Activated CD4-positive, CD25-positive, alpha-beta regulatory T cell treated with anti-CD3 and anti-CD28 coated beads, Interleukin-2, amount 50 U/mL, for 72 hours (primary cell): ENCODE measurements around the gene RFTN1.

ENCODE experiments used
- DNase-seq: peaks from one replicate; pipeline ENCODE4 v3.0.0; 2021

The RFTN1 gene, protein sequence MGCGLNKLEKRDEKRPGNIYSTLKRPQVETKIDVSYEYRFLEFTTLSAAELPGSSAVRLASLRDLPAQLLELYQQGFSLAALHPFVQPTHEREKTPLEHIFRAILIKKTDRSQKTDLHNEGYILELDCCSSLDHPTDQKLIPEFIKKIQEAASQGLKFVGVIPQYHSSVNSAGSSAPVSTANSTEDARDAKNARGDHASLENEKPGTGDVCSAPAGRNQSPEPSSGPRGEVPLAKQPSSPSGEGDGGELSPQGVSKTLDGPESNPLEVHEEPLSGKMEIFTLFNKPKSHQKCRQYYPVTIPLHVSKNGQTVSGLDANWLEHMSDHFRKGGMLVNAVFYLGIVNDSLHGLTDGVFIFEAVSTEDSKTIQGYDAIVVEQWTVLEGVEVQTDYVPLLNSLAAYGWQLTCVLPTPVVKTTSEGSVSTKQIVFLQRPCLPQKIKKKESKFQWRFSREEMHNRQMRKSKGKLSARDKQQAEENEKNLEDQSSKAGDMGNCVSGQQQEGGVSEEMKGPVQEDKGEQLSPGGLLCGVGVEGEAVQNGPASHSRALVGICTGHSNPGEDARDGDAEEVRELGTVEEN

DNA sequence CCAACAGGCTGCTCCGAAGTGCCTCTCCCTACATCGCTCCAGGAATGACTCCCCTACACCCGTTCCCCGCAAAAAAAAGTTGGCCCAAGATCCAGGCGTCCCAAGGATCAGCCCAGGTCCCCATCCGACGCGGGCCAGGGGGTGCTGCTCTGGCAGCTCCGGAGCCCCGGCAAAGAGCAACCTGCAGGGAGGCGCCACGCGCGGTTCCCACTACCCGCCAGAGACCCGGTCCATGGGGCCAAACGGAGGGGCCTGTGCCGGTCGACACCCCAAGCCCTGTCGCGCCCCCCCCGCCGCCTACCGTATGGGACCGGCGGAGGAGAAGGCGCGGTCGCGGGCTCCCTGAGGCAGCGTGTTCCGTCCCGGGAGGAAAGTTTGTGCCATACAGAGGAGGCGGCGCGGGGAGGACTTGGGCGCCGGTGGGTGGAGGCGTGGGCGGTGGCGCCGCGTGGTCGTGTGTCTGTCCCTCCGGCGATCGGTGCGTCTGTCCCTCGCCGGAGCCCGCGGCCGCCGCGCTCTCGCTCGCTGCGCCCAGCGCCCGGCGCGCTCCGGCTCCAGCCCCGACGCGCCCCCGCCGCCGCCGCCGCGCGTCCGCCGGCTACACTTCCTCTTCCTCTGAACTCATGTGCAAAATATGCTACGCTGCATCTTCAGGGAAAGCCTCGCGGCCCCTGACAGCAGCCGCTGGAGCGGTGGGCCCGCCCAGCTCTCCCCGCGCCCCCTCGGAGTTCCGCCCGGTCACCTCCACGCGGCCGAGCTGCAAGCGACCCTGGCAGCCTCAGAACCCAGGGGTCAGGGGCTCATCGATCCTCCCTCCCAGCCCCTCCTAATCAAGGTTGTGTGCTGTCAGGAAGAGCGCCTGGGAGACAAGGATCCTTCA is at the start of gene RFTN1:
Gene RFTN1 (minus strand): TSS at position 559 of the 880 bp plus-strand sequence. CDS start 19,830 bp downstream, outside the sequence.
- peak; percentile 66 for DNase-seq

- DNase-seq = no peak
Measured at GRCh38 chr3:16559653-16560365, 46.3 kb upstream of the RFTN1 start.

GRCh38 chr3:16554126-16554525 is 40.6 kb upstream of the RFTN1 start:
- no peak for DNase-seq

DNA sequence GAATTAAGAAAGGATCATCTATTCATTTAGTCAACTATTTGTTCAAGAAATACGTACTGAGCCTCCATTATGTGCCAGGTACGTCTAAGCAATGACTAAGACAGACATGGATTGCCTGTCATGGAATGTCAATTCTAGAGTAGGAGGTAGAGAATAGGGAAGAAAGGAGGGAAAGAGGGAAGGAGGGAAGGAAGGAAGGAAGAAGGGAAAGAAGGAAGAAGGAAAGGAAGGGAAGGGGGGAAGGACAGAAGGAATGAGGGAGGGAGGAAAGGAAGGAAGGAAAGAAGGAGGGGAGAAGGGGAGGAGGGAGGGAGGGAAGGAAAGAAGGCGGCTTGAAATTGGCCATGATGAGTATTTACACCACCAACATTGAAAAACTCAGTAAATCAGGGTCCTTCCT is 39.3 kb upstream of the RFTN1 start:
- no peak for DNase-seq

GRCh38 chr3:16551342-16551976 is 38.0 kb upstream of the RFTN1 start:
- DNase-seq = no peak

- peak; percentile 59 for DNase-seq
Measured at GRCh38 chr3:16550676-16551341, 37.3 kb upstream of the RFTN1 start.

GRCh38 chr3:16550305-16550675 is 36.8 kb upstream of the RFTN1 start:
- DNase-seq = no peak

DNA sequence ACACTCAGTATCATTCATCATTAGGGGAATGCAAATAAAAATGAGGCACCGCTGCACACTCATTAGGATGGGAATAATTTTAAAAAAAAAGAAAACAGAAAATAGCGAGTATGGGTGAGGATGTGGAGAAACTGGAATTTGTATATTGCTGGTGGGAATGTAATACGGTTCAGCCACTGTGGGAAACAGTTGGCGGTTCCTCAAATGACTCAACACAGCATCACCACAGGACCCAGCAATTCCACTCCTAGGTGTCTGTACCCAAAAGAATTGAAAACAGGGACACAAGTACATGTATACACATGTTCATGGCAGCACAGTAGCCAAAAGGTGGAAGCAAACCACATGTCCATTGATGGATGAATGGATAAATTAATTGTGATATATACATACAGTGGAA is 35.2 kb upstream of the RFTN1 start:
- no peak for DNase-seq

GRCh38 chr3:16547561-16548357 is 34.3 kb upstream of the RFTN1 start:
- no peak for DNase-seq

DNA sequence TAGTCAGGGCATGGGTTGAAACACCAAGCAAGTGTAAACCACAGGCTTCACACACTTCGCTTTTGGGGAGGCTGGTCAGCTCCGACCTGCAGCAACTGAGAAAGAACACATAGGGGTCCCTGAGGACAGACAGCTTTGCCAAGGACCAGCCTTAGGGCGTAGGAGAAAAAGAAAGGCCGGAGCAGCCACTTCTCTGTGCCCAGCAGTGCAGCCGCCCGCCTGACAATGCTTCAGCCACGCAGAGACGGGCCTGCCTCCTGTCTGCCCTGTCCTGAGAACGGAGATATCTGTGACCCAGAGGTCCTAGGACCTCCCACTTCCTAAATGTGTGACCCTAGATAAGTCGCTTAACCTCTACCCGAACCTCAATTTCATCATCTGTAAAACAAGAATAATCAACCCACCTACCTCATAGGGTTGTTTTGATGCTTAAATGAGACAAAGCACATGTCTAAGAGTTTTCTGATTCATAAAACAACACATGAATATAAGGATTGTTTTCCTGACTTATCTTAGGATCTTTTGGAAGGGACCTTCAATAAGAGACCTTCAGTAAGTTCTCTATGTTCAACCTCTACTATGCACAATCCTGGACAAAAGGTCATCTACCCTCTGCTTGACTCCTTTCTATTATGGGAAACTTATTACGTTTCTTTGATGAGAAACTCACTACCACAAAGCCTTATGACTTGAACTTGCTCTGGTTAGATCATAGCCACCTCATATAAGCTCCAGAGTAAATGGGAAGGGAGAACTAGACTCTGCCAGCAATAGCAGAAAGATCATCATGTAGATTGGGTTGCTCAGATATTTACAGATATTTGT is 32.9 kb upstream of the RFTN1 start:
- DNase-seq = no peak

- no peak for DNase-seq
Measured at GRCh38 chr3:16545413-16546185, 32.1 kb upstream of the RFTN1 start.

DNA sequence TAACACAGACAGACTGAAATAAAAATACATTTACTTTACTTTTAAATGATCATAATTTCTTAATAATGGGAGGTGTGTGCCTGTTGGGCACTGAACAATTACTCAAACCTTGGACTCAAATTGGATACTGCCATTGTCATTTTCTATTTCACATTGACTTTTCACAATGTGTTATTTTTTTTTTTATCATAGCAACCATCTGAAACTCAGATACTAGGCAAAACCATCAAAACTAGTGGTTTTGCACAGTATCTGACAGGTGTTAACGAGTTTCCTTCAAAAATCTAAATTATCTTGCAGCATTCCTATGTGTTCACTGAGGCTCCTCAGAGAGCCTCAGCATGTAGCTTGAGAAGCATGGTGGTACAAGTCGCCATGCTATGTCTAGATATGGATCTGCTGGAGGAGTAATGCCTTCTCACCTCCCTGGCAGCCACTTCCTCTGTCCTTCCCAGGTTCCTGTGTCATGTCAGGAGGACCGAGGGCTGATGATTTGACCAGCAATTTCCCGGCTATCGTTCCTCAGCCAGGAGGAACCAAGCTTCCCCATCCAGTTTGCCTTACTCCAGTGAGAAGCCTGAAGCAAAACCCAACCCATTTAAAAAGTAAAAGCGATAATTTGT is 29.9 kb upstream of the RFTN1 start:
- DNase-seq = no peak

DNA sequence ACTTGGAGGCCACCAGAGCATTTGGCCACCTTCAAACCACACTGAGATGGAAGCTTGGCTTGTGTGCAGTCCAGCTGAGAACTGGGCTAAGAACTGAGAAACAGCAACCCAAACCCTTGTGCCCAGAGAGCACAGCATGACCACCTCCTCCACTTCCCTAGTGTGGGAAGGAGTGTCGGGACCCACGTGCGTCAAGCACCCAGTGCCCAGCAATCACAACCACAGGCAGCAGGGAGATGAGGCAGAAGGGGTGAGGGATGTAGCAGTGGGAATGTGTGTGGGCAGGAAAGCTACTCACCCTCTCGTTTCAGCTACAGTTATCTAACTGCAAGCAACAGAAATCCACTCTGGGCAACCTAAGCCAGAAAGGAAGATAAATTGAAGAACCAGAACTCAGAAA is 25.0 kb upstream of the RFTN1 start:
- no peak for DNase-seq

DNA sequence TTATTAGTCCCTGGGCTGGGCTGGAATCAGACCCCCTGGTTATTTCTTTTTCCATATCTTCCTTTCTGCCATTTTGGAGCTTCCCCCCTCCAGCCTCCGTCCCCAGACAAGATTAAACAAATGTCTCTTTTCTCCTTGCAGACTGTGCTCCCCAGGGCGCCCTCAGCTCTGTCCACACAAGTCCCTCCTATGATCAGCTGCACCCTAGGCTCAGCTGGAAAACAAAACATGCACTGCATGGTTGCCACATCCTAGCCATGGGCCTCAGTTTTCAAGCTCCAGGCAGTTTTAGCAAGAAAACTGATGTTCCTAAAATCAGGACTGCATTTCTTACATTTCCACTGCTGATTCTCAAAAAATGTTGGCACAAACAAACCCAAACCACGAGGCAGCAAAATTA is 23.5 kb upstream of the RFTN1 start:
- no peak for DNase-seq

DNA sequence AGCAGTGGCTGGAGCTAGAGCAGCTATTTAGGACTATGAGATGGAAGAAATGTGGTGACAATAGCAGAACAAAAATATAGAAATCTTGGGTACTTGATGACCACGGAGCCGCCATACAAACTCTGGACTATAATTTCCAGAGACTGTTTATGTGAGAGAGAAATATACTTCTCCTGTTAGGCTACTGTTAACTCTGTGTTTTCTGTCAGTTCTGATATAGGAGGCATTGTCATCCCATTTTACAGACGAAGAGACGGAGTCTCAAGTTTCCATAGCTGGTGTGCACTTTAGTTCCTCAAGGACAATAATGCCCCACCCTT is 22.8 kb upstream of the RFTN1 start:
- no peak for DNase-seq

- DNase-seq = no peak
Measured at GRCh38 chr3:16534640-16535262, 21.3 kb upstream of the RFTN1 start.

DNA sequence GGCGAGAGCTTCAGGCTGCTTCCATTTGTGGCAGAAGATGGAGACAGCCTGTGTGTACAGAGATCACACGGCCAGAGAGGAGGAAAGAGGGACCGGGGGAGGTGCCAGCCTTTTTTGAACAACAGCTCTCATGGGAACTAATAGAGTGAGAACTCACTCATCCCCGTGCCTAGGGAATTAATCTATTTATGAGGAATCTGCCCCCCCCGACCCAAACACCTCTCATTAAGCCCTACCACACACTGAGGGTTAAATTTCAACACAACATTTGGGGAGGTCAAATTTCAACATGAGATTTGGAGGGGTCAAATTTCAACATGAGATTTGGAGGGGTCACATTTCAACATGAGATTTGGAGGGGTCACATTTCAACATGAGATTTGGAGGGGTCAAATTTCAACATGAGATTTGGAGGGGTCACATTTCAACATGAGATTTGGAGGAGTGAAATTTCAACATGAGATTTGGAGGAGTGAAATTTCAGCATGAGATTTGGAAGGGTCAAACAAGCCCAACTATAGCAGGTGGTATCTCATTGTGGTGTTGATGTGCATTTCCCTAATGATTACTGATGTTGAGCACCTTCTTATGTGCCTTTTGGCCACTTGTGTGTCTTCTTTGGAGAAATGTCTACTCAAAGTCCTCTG is 20.6 kb upstream of the RFTN1 start:
- DNase-seq = no peak

DNA sequence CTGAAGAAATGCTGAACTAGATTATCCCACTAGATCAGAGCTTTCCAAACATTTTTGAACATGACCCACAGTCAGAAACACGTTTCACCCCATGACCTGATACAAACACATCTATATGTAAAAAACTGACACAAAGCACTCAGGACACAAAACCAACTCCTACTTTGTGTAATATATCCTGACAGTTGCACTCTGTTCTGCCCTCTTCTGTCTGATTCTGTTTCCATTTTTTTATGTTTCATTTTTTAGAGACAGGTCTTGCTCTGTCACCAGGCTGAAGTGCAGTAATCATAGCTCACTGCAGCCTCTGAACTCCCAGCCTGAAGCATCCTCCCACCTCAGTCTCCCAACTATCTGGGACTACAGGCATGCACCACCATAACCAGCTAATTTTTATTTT is 15.8 kb upstream of the RFTN1 start:
- no peak for DNase-seq
